Activated naive CD4-positive, alpha-beta T cell treated with anti-CD3 and anti-CD28 coated beads, Interleukin-2, amount 50 U/mL, for 16 hours (primary cell): ENCODE measurements around the gene CREM.

Source experiments
- DNase-seq: peaks from one replicate; pipeline ENCODE4 v3.0.0-alpha.2; 2020

CREM gene

GRCh38 chr10:35224045-35224740 is 97.5 kb downstream of the CREM start:
- DNase-seq = no peak

GRCh38 chr10:35225204-35225603 is 98.6 kb downstream of the CREM start:
- no peak for DNase-seq

- no peak for DNase-seq
These were observed 99.9 kb downstream of the CREM start for GRCh38 chr10:35226507-35226906.

- no peak for DNase-seq
These were observed 101.4 kb downstream of the CREM start for GRCh38 chr10:35228058-35228457.

- DNase-seq = no peak
These were observed 105.0 kb downstream of the CREM start for GRCh38 chr10:35231646-35232045.

- no peak for DNase-seq
These were observed 105.9 kb downstream of the CREM start for GRCh38 chr10:35232527-35232926.

- DNase-seq = no peak
These were observed 107.4 kb downstream of the CREM start for GRCh38 chr10:35234073-35234472.

- DNase-seq = no peak
These were observed 110.1 kb downstream of the CREM start for GRCh38 chr10:35236739-35237138.

GRCh38 chr10:35237766-35238512 is 111.3 kb downstream of the CREM start:
- DNase-seq = no peak

- DNase-seq = no peak
These were observed 117.9 kb downstream of the CREM start for GRCh38 chr10:35244549-35244948.

- DNase-seq = no peak
These were observed 120.2 kb downstream of the CREM start for GRCh38 chr10:35246770-35247343.

- no peak for DNase-seq
These were observed 124.9 kb downstream of the CREM start for GRCh38 chr10:35251373-35252100.

- no peak for DNase-seq
These were observed 130.7 kb downstream of the CREM start for GRCh38 chr10:35257057-35257983.

- no peak for DNase-seq
These were observed 133.2 kb downstream of the CREM start for GRCh38 chr10:35259769-35260397.

- no peak for DNase-seq
These were observed 135.8 kb downstream of the CREM start for GRCh38 chr10:35262436-35262835.
